H1 (cell line): ENCODE results near the gene FEV.

Source experiments
- CHD2 ChIP-seq: IDR thresholded peaks from 2 replicates; pipeline ENCODE4 v1.6.1; 2012; ENCODE audit warnings: low read length, improper control_type of control experiment
- E2F6 ChIP-seq: IDR thresholded peaks from 2 replicates; pipeline ENCODE4 v1.6.1; 2012; ENCODE audit warnings: inconsistent platforms
- EZH2 ChIP-seq: fragments of 200-600 bp; sonication (generic); IDR thresholded peaks from 2 replicates; pipeline ENCODE4 v1.7.1; 2012; ENCODE audit warnings: low read depth, mild to moderate bottlenecking, moderate library complexity, low read length, inconsistent platforms; ENCODE audit not compliant: severe bottlenecking
- GTF2F1 ChIP-seq: IDR thresholded peaks from 2 replicates; pipeline ENCODE4 v1.6.1; 2012; ENCODE audit warnings: low read depth, low read length, improper control_type of control experiment, borderline replicate concordance
- POLR2A ChIP-seq, 2 experiments: IDR thresholded peaks; 1 replicate in 1 of 2; 2 replicates in 1 of 2; pipeline ENCODE4 v1.6.1; 2011; ENCODE audit warnings: low read depth in 2 of 2, low read length in 2 of 2, mild to moderate bottlenecking in 2 of 2; ENCODE audit errors: control extremely low read depth in 1 of 2
- POLR2AphosphoS5 ChIP-seq: IDR thresholded peaks from 2 replicates; pipeline ENCODE4 v1.6.1; 2011; ENCODE audit warnings: low read depth, low read length
- RFX5 ChIP-seq: IDR thresholded peaks from 2 replicates; pipeline ENCODE4 v1.6.1; 2011; ENCODE audit warnings: low read depth, low read length, improper control_type of control experiment, borderline replicate concordance
- YY1 ChIP-seq: IDR thresholded peaks from 2 replicates; pipeline ENCODE4 v1.6.1; 2011; ENCODE audit warnings: low read depth, mild to moderate bottlenecking, low read length
- TF ChIP-seq, protein P1 (sequence below), 3 experiments: IDR thresholded peaks; 1 replicate in 2 of 3; 2 replicates in 1 of 3; pipeline versions ENCODE4 v1.5.1 to v1.6.1; 2011; ENCODE audit warnings: low read length in 3 of 3, mild to moderate bottlenecking in 3 of 3, inconsistent platforms in 2 of 3, low read depth in 1 of 3, moderate library complexity in 1 of 3; ENCODE audit not compliant: insufficient read depth in 1 of 3; ENCODE audit errors: control extremely low read depth in 1 of 3
- TF ChIP-seq, protein P2 (sequence below): IDR thresholded peaks from 2 replicates; pipeline ENCODE4 v1.6.1; 2012; ENCODE audit warnings: low read length, inconsistent platforms

GRCh38 chr2:218959761-218960308 is 25.1 kb downstream of the FEV start:
- TF ChIP-seq, protein P1, sequence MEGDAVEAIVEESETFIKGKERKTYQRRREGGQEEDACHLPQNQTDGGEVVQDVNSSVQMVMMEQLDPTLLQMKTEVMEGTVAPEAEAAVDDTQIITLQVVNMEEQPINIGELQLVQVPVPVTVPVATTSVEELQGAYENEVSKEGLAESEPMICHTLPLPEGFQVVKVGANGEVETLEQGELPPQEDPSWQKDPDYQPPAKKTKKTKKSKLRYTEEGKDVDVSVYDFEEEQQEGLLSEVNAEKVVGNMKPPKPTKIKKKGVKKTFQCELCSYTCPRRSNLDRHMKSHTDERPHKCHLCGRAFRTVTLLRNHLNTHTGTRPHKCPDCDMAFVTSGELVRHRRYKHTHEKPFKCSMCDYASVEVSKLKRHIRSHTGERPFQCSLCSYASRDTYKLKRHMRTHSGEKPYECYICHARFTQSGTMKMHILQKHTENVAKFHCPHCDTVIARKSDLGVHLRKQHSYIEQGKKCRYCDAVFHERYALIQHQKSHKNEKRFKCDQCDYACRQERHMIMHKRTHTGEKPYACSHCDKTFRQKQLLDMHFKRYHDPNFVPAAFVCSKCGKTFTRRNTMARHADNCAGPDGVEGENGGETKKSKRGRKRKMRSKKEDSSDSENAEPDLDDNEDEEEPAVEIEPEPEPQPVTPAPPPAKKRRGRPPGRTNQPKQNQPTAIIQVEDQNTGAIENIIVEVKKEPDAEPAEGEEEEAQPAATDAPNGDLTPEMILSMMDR (IDR thresholded peaks at IDR 0.05; ENCODE audit: control extremely low read depth in 1 of 3, insufficient read depth in 1 of 3, low read depth in 1 of 3, low read length in 3 of 3) = no peak
- TF ChIP-seq, protein P2, sequence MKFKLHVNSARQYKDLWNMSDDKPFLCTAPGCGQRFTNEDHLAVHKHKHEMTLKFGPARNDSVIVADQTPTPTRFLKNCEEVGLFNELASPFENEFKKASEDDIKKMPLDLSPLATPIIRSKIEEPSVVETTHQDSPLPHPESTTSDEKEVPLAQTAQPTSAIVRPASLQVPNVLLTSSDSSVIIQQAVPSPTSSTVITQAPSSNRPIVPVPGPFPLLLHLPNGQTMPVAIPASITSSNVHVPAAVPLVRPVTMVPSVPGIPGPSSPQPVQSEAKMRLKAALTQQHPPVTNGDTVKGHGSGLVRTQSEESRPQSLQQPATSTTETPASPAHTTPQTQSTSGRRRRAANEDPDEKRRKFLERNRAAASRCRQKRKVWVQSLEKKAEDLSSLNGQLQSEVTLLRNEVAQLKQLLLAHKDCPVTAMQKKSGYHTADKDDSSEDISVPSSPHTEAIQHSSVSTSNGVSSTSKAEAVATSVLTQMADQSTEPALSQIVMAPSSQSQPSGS = no peak
- TF ChIP-seq YY1 (no peak), CHD2 (no peak), POLR2AphosphoS5 (no peak), RFX5 (no peak), E2F6 (no peak), EZH2 (no peak), POLR2A (IDR thresholded peaks at IDR 0.05; ENCODE audit: control extremely low read depth in 1 of 2, low read depth in 2 of 2, low read length in 2 of 2) (no peak), GTF2F1 (no peak)
